ENCODE measurements around the gene BID. TPM values are rescaled to one million over a fixed set of nuclear protein-coding genes. Genes with fewer than 3 reads are reported as not detected.

BID gene
- polyA plus RNA-seq, 1 donor from 2014 or later = 88.6 TPM

GRCh38 chr22:17796695-17797094 lies 22.4 kb upstream of the BID start:
- no peak for TF ChIP-seq CTCF (IDR thresholded peaks at IDR 0.05; ENCODE audit: poor library complexity, severe bottlenecking)
- no peaks in the 10 kb centered on the region for H3F3A ChIP-seq (ENCODE audit: insufficient read depth, low read length, poor library complexity, severe bottlenecking)
- H3K9me3 ChIP-seq (ENCODE audit: low read length) = no peaks in the 10 kb centered on the region
- H4K20me1 ChIP-seq (ENCODE audit: insufficient read depth) = no peaks in the 10 kb centered on the region
- no peak overlapping the region for H3K27ac ChIP-seq (ENCODE audit: low read length)
- H3K9me2 ChIP-seq (ENCODE audit: insufficient read depth, low read length) = no peaks in the 10 kb centered on the region
- H3K27me3 ChIP-seq (ENCODE audit: insufficient read depth, low read depth, low read length) = no peaks in the 10 kb centered on the region
- H3K79me2 ChIP-seq (replicated peaks; ENCODE audit: insufficient read depth, low read length) = no peaks in the 10 kb centered on the region
- H2AFZ ChIP-seq (ENCODE audit: low read depth, low read length) = no peak overlapping the region
- H3K9ac ChIP-seq (ENCODE audit: low read length) = no peak overlapping the region
- no peak overlapping the region for H3K4me2 ChIP-seq (ENCODE audit: low read length)
- H3K36me3 ChIP-seq (ENCODE audit: insufficient read depth, low read length) = no peaks in the 10 kb centered on the region
- H3K4me3 ChIP-seq (ENCODE audit: low read length) = no peak overlapping the region

- Histone ChIP-seq H3K36me3 (ENCODE audit: insufficient read depth, low read length) (no peaks in the 10 kb centered on the region), H3K79me2 (replicated peaks; ENCODE audit: insufficient read depth, low read length) (no peaks in the 10 kb centered on the region), H4K20me1 (ENCODE audit: insufficient read depth) (no peaks in the 10 kb centered on the region), H3K9ac (ENCODE audit: low read length) (no peak overlapping the region), H2AFZ (ENCODE audit: low read depth, low read length) (no peak overlapping the region), H3F3A (ENCODE audit: insufficient read depth, low read length, poor library complexity, severe bottlenecking) (no peaks in the 10 kb centered on the region), H3K27ac (ENCODE audit: low read length) (no peak overlapping the region), H3K9me3 (ENCODE audit: low read length) (no peaks in the 10 kb centered on the region), H3K4me2 (ENCODE audit: low read length) (no peak overlapping the region), H3K9me2 (ENCODE audit: insufficient read depth, low read length) (no peaks in the 10 kb centered on the region), H3K27me3 (ENCODE audit: insufficient read depth, low read depth, low read length) (no peaks in the 10 kb centered on the region), H3K4me3 (ENCODE audit: low read length) (no peak overlapping the region)
- TF ChIP-seq REST (IDR thresholded peaks at IDR 0.05; ENCODE audit: borderline replicate concordance) (no peak), POLR2AphosphoS5 (IDR thresholded peaks at IDR 0.05) (no peak), CTCF (IDR thresholded peaks at IDR 0.05; ENCODE audit: poor library complexity, severe bottlenecking) (no peak), EZH2 (IDR thresholded peaks at IDR 0.05; ENCODE audit: borderline replicate concordance, insufficient read depth, low read length, poor library complexity, severe bottlenecking) (no peak), SMC3 (conservative IDR thresholded peaks at IDR 0.05; ENCODE audit: poor library complexity) (no peak), TAF1 (IDR thresholded peaks at IDR 0.05; ENCODE audit: low read depth) (no peak), MXI1 (conservative IDR thresholded peaks at IDR 0.05; ENCODE audit: poor library complexity, severe bottlenecking) (no peak), EP300 (conservative IDR thresholded peaks at IDR 0.05; ENCODE audit: poor library complexity, severe bottlenecking) (no peak), RAD21 (conservative IDR thresholded peaks at IDR 0.05) (no peak)
Observed at GRCh38 chr22:17795661-17796548, 21.6 kb upstream of the BID start.

All from neural cell (in vitro differentiated cells).